T-helper 2 cell (primary cell): ENCODE data around the gene SLC7A8.
"Not testable (repeated sequence)": the region's sequence is repeated elsewhere in the genome, so short reads cannot be mapped to it uniquely, and the experiment has no call there.

Source experiments
- DNase-seq, 5 experiments: peaks; one replicate each; pipeline versions ENCODE4 v3.0.0 to v3.0.0-alpha.2; 2012 to 2022

SLC7A8 gene

DNA sequence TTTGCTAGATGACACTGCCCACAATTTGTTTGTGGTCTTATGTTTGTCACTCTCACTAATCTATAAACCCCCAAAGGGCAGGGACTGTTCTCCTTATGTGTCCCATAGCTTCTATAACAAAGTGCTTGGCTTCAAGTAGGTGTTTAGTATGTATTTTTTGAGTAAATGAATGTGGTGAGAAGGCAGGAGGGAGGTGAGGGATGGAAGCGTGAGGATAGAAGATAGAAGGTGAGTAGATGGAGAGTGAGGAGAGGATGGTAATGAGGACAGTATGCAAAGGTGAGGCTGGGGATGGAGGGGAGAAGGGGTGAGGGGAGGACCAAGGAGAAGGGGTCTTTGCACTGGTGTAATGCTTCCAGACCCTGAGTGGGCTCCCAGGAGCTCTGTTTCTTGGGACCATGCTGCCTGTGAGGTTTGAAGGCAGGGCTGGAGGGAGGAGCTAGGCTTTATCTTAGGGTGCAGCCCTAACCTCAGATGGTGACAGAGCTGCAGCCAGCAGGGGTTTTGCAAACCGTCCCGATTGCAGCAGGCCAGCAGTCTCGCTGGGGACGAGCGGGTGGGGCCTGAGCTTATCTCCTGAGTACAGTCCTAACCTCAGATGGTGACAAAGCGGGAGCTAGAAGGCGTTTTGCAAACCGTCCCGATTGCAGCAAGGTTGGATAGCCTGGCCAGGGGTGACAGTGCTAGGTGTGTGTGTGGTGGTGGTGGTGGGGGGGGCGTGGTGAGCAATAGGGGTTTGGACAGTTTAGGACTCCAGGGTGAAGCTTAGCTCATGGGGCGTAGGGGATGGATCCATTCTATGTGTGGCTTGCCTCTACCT is 70.9 kb downstream of the SLC7A8 start:
- DNase-seq = peak in 1 of 5 experiments; percentile 17

GRCh38 chr14:23110579-23111365 is 72.7 kb downstream of the SLC7A8 start:
- DNase-seq = no peak

- no peak for DNase-seq
These were observed 73.7 kb downstream of the SLC7A8 start for GRCh38 chr14:23109769-23110168.

DNA sequence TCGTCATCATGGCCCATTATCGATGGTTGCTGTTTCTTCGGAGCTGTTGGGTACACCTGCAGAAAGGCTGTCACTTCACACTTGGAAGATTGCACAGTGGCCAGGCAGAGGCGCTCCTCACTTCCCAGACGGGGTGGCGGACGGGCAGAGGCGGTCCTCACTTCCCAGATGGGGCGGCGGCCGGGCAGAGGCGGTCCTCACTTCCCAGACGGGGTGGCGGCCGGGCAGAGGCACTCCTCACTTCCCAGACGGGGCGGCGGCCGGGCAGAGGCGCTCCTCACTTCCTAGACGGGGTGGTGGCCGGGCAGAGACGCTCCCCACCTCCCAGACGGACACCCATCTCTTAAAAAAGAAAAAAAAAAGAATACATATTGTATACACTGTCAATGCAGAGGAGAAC is 75.3 kb downstream of the SLC7A8 start:
- not testable (repeated sequence) for DNase-seq

- not testable (repeated sequence) for DNase-seq
These were observed 75.8 kb downstream of the SLC7A8 start for GRCh38 chr14:23107620-23108019.

- DNase-seq = no peak
These were observed 76.8 kb downstream of the SLC7A8 start for GRCh38 chr14:23106747-23107045.

GRCh38 chr14:23105348-23105824 is 78.1 kb downstream of the SLC7A8 start:
- no peak for DNase-seq

DNA sequence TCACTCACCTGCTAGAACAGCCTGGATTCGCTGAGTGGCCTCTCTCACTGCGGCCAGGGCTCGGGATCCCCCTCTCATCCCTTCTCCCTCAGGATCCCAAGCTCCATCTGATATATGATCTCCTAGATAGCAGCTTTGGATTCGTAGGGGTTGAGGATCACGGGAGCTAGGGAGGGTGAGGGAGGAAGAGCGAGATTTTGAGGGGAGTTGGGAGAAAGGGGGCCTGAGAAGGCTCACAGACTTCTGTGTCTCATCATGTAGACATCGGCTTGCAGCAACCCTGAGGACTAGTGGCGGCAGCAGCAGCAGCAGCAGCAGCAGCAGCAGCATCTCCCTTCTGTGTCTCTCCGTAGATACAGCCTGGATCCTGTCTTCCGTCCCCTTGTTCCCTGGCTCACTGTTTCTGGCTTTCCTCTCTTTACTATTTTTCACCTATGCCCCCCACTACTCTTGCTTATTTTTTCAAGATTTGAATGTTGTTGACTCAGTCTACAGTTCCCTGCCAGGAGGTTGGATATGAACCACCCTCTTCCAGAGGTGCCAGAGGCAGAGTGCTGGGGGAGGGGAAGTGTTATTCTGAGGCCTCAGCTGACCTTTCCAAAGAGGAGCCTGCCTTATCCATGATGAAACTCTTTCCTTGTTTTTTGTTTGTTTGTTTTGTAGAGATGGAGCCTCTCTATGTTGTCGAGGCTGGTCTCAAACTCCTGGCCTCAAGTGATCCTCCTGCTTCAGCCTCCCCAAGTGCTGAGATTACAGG is 78.7 kb downstream of the SLC7A8 start, which contains the start of gene CIROP:
CIROP (minus strand) TSS at position 399 of the 757 bp plus-strand sequence; CDS start at position 330, 69 bp downstream.
- no peak for DNase-seq

DNA sequence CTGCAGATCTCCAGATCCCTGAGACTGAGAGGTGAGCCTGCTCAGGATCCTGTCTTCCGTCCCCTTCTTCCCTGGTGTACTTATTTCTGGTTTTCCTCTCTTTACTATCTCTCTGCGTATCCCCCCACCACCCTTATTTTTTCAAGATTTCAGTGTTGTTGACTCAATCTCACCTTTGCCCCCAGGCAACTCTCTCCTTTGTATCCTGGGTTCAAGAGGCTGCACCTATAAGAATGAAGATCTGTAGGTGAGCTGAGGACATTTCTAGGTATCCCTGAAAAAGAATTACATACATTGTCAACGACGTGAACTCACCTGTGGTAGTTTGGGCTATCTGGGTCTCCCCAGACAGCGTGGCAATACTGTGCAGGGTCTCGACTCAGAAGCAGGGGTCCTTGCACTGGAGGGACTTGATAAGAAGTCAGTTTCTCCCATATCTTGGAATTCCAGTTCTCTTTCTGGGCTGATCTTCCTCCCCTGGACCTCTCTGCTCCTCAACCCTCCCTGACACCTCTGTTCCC is 79.3 kb downstream of the SLC7A8 start:
- no peak for DNase-seq

GRCh38 chr14:23103581-23103980 is 79.9 kb downstream of the SLC7A8 start:
- DNase-seq = no peak

DNA sequence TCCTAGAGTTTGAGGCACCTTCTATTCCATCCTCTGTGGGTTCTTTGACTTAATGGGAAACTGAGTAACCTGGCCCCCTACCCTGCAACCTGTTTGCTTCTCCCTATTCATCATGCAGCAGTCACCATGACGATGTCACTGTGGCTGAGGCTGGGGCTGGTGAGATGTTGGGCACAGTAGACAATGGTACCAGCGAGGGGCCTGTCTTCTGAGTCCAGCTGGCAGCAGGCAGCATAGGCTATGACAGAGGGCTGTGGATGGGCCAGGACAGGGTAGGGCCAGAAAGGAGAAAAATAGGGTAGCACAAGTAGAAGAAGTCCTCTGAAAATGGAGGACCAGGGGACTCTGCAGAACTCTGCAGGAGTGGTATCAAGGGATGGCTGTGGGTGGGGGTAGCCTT is 80.7 kb downstream of the SLC7A8 start:
- DNase-seq = no peak

GRCh38 chr14:23101986-23102625 is 81.4 kb downstream of the SLC7A8 start:
- DNase-seq = no peak

GRCh38 chr14:23101213-23101970 is 82.1 kb downstream of the SLC7A8 start:
- no peak for DNase-seq

- DNase-seq = no peak
These were observed 84.1 kb downstream of the SLC7A8 start for GRCh38 chr14:23099212-23099861.

GRCh38 chr14:23097786-23098185 is 85.7 kb downstream of the SLC7A8 start:
- DNase-seq = no peak

GRCh38 chr14:23095196-23096108 is 88.0 kb downstream of the SLC7A8 start, which contains the start of gene C14orf119:
Gene C14orf119, plus strand, starts transcription at chr14:23095505. Its CDS starts 2,154 bp downstream, at chr14:23097659.
- DNase-seq = peak; percentile 97 to 100 (median 99)

DNA sequence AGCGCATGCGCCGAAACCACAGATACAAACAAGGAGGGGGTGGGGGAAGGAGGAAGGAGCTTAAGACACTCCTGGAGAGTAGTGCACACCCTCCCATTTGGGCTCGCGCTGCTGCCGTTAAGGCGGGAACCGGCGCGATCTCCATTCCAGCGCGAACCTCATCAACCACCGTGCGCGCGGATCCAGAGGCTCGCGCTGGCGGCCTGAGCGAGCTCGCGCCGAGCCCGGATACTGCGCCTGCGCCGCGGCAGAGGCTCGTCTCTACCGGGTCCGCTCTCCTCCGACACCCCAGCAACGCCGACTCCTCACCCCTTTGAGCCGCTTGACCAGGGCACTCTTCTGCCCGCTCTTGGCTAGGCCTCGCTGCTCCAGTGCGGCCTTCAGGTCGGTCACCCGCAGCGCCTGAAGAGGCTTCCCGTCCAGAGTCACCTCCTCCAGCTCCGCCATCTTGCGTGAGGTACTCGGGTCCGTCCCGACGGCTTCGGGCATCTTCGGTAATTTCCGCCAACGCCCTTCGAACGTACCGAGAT is 88.7 kb downstream of the SLC7A8 start, which contains the start of gene ACIN1:
ACIN1 (minus strand) TSS at position 471 of the 530 bp plus-strand sequence; CDS start at position 447, 24 bp downstream.
- peak in 2 of 5 experiments; percentile 52 to 90 for DNase-seq

GRCh38 chr14:23093991-23094665 is 89.3 kb downstream of the SLC7A8 start:
- peak in 2 of 5 experiments; percentile 59 to 67 for DNase-seq

DNA sequence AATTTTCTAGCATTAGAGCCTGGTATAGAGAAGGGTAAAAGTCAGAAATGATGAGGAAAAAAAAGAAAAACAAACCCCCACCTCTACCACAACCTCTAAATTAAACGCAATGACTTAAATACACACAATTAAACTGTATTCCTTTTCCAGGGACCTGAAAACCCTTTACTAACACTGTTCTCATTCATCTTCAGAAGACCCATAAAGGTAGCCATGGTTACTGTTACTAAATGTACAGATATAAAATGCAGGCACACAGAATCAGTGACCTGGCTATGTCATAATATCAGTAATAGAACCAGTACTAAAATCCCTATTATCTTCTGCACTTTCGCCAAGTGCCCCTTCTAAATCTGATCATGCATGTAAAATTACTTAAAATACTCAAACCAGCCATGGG is 89.9 kb downstream of the SLC7A8 start:
- no peak for DNase-seq
